ENCODE data around the gene RNF10. TPM values are rescaled to one million over a fixed set of nuclear protein-coding genes. Genes with fewer than 3 reads are reported as not detected.

The RNF10 gene
- total and polyA plus RNA-seq, 9 of the 15 experiments (the other 6 are each of a cell fraction or from before 2014, with no cell fraction given) = 43.0 to 139 (median 80.1) TPM

GRCh38 chr12:120584343-120585149 is 50.4 kb downstream of the RNF10 start (continued):
- TF ChIP-seq CHD4 (IDR thresholded peaks at IDR 0.05; ENCODE audit: insufficient read depth, insufficient replicate concordance, low read depth, low read length, poor library complexity, severe bottlenecking) (no peak), FOXJ3 (CRISPR knock-in tag; IDR thresholded peaks at IDR 0.05) (no peak), RBM25 (IDR thresholded peaks at IDR 0.05; ENCODE audit: low read depth, low read length, severe bottlenecking) (peak; percentile 35), CXXC5 (CRISPR knock-in tag; IDR thresholded peaks at IDR 0.05) (peak; percentile 86), GTF2A2 (tag; IDR thresholded peaks at IDR 0.05) (no peak), RBM34 (IDR thresholded peaks at IDR 0.05; ENCODE audit: borderline replicate concordance, insufficient read depth, low read length) (no peak), NUFIP1 (IDR thresholded peaks at IDR 0.05; ENCODE audit: partially characterized antibody) (no peak), ZNF263 (CRISPR knock-in tag; IDR thresholded peaks at IDR 0.05; ENCODE audit: borderline replicate concordance) (peak; percentile 55; the same call in 1 of the 2 replicates), GATA2 (CRISPR knock-in tag; IDR thresholded peaks at IDR 0.05) (no peak), MTA3 (IDR thresholded peaks at IDR 0.05; ENCODE audit: borderline replicate concordance) (0 out of 2 replicates have a peak, but pooled peaks have one; percentile 40), ZNF143 (CRISPR knock-in tag; IDR thresholded peaks at IDR 0.05) (no peak), BRCA1 (IDR thresholded peaks at IDR 0.05) (no peak), BRCA1 (CRISPR knock-in tag; IDR thresholded peaks at IDR 0.05) (no peak), ZC3H8 (IDR thresholded peaks at IDR 0.05) (no peak), MAFK (IDR thresholded peaks at IDR 0.05; ENCODE audit: low read length) (no peak), ZBTB11 (CRISPR knock-in tag; IDR thresholded peaks at IDR 0.05) (0 out of 6 replicates have a peak, but pooled peaks of 1 of the 3 experiments have one; percentile 20), SAFB (IDR thresholded peaks at IDR 0.05; ENCODE audit: borderline replicate concordance, low read depth, low read length) (no peak), SMC3 (conservative IDR thresholded peaks at IDR 0.05; ENCODE audit: insufficient read depth, low read depth, low read length) (peak; percentile 43), SMAD4 (CRISPR knock-in tag; conservative IDR thresholded peaks at IDR 0.05) (peak; percentile 39; the same call in 1 of the 2 replicates)
- TF ChIP-seq, protein P1, sequence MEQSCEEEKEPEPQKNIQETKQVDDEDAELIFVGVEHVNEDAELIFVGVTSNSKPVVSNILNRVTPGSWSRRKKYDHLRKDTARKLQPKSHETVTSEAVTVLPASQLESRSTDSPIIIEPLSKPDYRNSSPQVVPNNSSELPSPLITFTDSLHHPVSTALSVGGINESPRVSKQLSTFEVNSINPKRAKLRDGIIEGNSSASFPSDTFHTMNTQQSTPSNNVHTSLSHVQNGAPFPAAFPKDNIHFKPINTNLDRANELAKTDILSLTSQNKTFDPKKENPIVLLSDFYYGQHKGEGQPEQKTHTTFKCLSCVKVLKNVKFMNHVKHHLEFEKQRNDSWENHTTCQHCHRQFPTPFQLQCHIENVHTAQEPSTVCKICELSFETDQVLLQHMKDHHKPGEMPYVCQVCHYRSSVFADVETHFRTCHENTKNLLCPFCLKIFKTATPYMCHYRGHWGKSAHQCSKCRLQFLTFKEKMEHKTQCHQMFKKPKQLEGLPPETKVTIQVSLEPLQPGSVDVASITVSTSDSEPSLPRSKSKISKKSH (CRISPR knock-in tag; IDR thresholded peaks at IDR 0.05) = no peak
- TF ChIP-seq, protein P2, sequence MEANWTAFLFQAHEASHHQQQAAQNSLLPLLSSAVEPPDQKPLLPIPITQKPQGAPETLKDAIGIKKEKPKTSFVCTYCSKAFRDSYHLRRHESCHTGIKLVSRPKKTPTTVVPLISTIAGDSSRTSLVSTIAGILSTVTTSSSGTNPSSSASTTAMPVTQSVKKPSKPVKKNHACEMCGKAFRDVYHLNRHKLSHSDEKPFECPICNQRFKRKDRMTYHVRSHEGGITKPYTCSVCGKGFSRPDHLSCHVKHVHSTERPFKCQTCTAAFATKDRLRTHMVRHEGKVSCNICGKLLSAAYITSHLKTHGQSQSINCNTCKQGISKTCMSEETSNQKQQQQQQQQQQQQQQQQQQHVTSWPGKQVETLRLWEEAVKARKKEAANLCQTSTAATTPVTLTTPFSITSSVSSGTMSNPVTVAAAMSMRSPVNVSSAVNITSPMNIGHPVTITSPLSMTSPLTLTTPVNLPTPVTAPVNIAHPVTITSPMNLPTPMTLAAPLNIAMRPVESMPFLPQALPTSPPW (CRISPR knock-in tag; IDR thresholded peaks at IDR 0.05) = peak; percentile 20; the same call in 1 of the 2 replicates

Measured in K562 (cell line).